OCI-M2 (cell line): ENCODE data around the gene ADGRG2.

Experiments
- DNase-seq: peaks from one replicate; lab custom pipeline; 2025; ENCODE audit not compliant: unreplicated experiment; lab: John Stamatoyannopoulos, UW

ADGRG2 gene

GRCh38 chrX:19121898-19122640 lies at the start of gene ADGRG2:
TSS of gene ADGRG2 (minus strand) at chrX:19122468. CDS start at chrX:19068834, 53,634 bp downstream.
- DNase-seq = no peak

- no peak for DNase-seq
Observed at GRCh38 chrX:19168609-19169008, 46.3 kb upstream of the ADGRG2 start.

- DNase-seq = no peak
Observed at GRCh38 chrX:19162851-19163250, 40.6 kb upstream of the ADGRG2 start.

GRCh38 chrX:19156186-19156585 lies 33.9 kb upstream of the ADGRG2 start:
- DNase-seq = no peak

- DNase-seq = no peak
Observed at GRCh38 chrX:19152762-19153161, 30.5 kb upstream of the ADGRG2 start.

- DNase-seq = no peak
Observed at GRCh38 chrX:19137067-19137466, 14.8 kb upstream of the ADGRG2 start.

- DNase-seq = no peak
Observed at GRCh38 chrX:19133784-19134183, 11.5 kb upstream of the ADGRG2 start.

- no peak for DNase-seq
Observed at GRCh38 chrX:19133231-19133630, 11.0 kb upstream of the ADGRG2 start.

GRCh38 chrX:19130628-19131027 lies 8.4 kb upstream of the ADGRG2 start:
- DNase-seq = no peak

- DNase-seq = no peak
Observed at GRCh38 chrX:19129694-19130093, 7.4 kb upstream of the ADGRG2 start.

GRCh38 chrX:19127649-19128168 lies 5.4 kb upstream of the ADGRG2 start:
- DNase-seq = no peak

- DNase-seq = no peak
Observed at GRCh38 chrX:19122641-19123009, 357 bp upstream of the ADGRG2 start.

- DNase-seq = no peak
Observed at GRCh38 chrX:19121466-19121865, 802 bp downstream of the ADGRG2 start.

GRCh38 chrX:19110642-19111041 lies 11.6 kb downstream of the ADGRG2 start:
- no peak for DNase-seq

GRCh38 chrX:19107035-19107434 lies 15.2 kb downstream of the ADGRG2 start:
- no peak for DNase-seq

- DNase-seq = no peak
Observed at GRCh38 chrX:19100586-19100985, 21.7 kb downstream of the ADGRG2 start.

GRCh38 chrX:19097553-19098283 lies 24.6 kb downstream of the ADGRG2 start:
- no peak for DNase-seq

GRCh38 chrX:19096586-19096985 lies 25.7 kb downstream of the ADGRG2 start:
- no peak for DNase-seq

- DNase-seq = no peak
Observed at GRCh38 chrX:19094654-19095053, 27.6 kb downstream of the ADGRG2 start.

GRCh38 chrX:19091596-19091995 lies 30.7 kb downstream of the ADGRG2 start:
- DNase-seq = no peak

GRCh38 chrX:19089555-19090040 lies 32.7 kb downstream of the ADGRG2 start:
- no peak for DNase-seq

- DNase-seq = no peak
Observed at GRCh38 chrX:19086102-19086772, 36.0 kb downstream of the ADGRG2 start.
